HCT116 (cell line): Measurements from ENCODE around the gene EIF2S3B. TPM values are rescaled to one million over a fixed set of nuclear protein-coding genes. Genes with fewer than 3 reads are reported as not detected.
"Not testable (repeated sequence)": the region's sequence is repeated elsewhere in the genome, so short reads cannot be mapped to it uniquely, and the experiment has no call there.

Source experiments
- ATAC-seq: fragments of 200-7000 bp; cut with Tn5 transposase; 2 replicates; pipeline ENCODE4 v1.9.1; 2020; ENCODE audit warnings: mild to moderate bottlenecking, moderate library complexity
- BruUV-seq: library from RNA; stranded (reverse); fragments of 400-500 nt; replicated peaks from 2 replicates; lab custom pipeline; 2021; lab: Mats Ljungman, UMichigan
- CTCF ChIA-PET: fragments of 300-600 bp; sonication (Branson Sonifier 250); formaldehyde crosslinking; loops from one replicate; lab custom pipeline; 2021; ENCODE audit warnings: antibody characterized with exemption; lab: Charles Lee
- POLR2A ChIA-PET: fragments of 300-600, 350-600 bp; sonication (Branson Sonifier 250); formaldehyde crosslinking; loops from one replicate; lab custom pipeline; 2021; ENCODE audit warnings: antibody characterized with exemption; lab: Charles Lee
- RAD21 ChIA-PET, 2 experiments: fragments of 300-600 bp; sonication (Branson Sonifier 250); formaldehyde crosslinking; loops; one replicate each; lab custom pipeline; 2023; ENCODE audit warnings: low total read pairs in 2 of 2; ENCODE audit not compliant: uncharacterized antibody in 2 of 2, unreplicated experiment in 2 of 2, low non-redundant PET in 1 of 2; lab: Charles Lee
- DNase-seq: peaks from one replicate; pipeline ENCODE4 v3.0.0-alpha.2; 2010; ENCODE audit warnings: low read depth, low spot score
- H2AFZ ChIP-seq: fragments of 200-600 bp; shearing (Covaris generic), sonication (generic); 2 replicates; pipeline ENCODE4 v1.6.1; 2017; ENCODE audit warnings: low read depth, mixed run types, mixed read lengths, antibody characterized with exemption, low read length; ENCODE audit not compliant: poor library complexity, severe bottlenecking
- H3K27ac ChIP-seq: 2 replicates; pipeline ENCODE4 v1.5.1; 2012; ENCODE audit warnings: low read depth, low read length
- H3K27me3 ChIP-seq: fragments of 200-600 bp; sonication (generic); 2 replicates; pipeline ENCODE4 v1.6.1; 2016; ENCODE audit warnings: mixed run types, low read length, mixed read lengths; ENCODE audit not compliant: insufficient read depth
- H3K36me3 ChIP-seq, 2 experiments: fragments of 200-500 bp in 1 of 2; fragments of 200-600 bp in 1 of 2; sonication (Bioruptor generic) in 1 of 2; sonication (generic) in 1 of 2; 2 replicates each; pipeline versions ENCODE4 v1.5.1 to v1.6.1; 2014 to 2016; ENCODE audit warnings: low read length in 2 of 2, inconsistent platforms in 1 of 2, mixed read lengths in 1 of 2, mixed run types in 1 of 2; ENCODE audit not compliant: insufficient read depth in 2 of 2, control insufficient read depth in 1 of 2
- H3K4me1 ChIP-seq, 2 experiments: fragments of 200-600 bp in 1 of 2; sonication (generic) in 1 of 2; 2 replicates each; pipeline versions ENCODE4 v1.5.1 to v1.6.1; 2012 to 2017; ENCODE audit warnings: low read length in 2 of 2, inconsistent platforms in 1 of 2, mild to moderate bottlenecking in 1 of 2, mixed read lengths in 1 of 2, mixed run types in 1 of 2, moderate library complexity in 1 of 2; ENCODE audit not compliant: insufficient read depth in 2 of 2, control insufficient read depth in 1 of 2
- H3K4me2 ChIP-seq: fragments of 200-600 bp; sonication (generic); 2 replicates; pipeline ENCODE4 v1.6.1; 2017; ENCODE audit warnings: mixed run types, low read length, mixed read lengths
- H3K4me3 ChIP-seq, 2 experiments: fragments of 200-600 bp in 1 of 2; sonication (generic) in 1 of 2; replicated peaks in 1 of 2; 2 replicates each; pipeline ENCODE4 v1.5.1; 2011 to 2016; ENCODE audit warnings: low read length in 2 of 2, control low read depth in 1 of 2, low read depth in 1 of 2, mild to moderate bottlenecking in 1 of 2, mixed read lengths in 1 of 2, mixed run types in 1 of 2
- H3K79me2 ChIP-seq: fragments of 200-600 bp; sonication (generic); 2 replicates; pipeline ENCODE4 v1.6.1; 2017; ENCODE audit warnings: mild to moderate bottlenecking, mixed run types, low read length, moderate library complexity, mixed read lengths; ENCODE audit not compliant: insufficient read depth
- H3K9ac ChIP-seq: fragments of 200-600 bp; sonication (generic); 2 replicates; pipeline ENCODE4 v1.6.1; 2016; ENCODE audit warnings: low read length, mixed read lengths
- H3K9me2 ChIP-seq: fragments of 200-600 bp; sonication (generic), shearing (Covaris generic); 2 replicates; pipeline ENCODE4 v1.6.1; 2017; ENCODE audit warnings: mixed run types, mild to moderate bottlenecking, moderate library complexity; ENCODE audit not compliant: insufficient read depth
- H3K9me3 ChIP-seq, 2 experiments: fragments of 200-500 bp in 1 of 2; fragments of 200-600 bp in 1 of 2; sonication (Bioruptor generic) in 1 of 2; sonication (generic) in 1 of 2; 2 replicates each; pipeline ENCODE4 v1.6.1; 2014 to 2017; ENCODE audit warnings: low read length in 2 of 2, mixed read lengths in 2 of 2, inconsistent platforms in 1 of 2, low read depth in 1 of 2, mild to moderate bottlenecking in 1 of 2, mixed run types in 1 of 2, moderate library complexity in 1 of 2; ENCODE audit not compliant: control insufficient read depth in 1 of 2, insufficient read depth in 1 of 2
- H4K20me1 ChIP-seq: fragments of 200-600 bp; sonication (generic), shearing (Covaris generic); 2 replicates; pipeline ENCODE4 v1.6.1; 2017; ENCODE audit warnings: mixed run types, mild to moderate bottlenecking, moderate library complexity; ENCODE audit not compliant: insufficient read depth
- CEBPB ChIP-seq: IDR thresholded peaks from 2 replicates; pipeline ENCODE4 v1.6.1; 2012; ENCODE audit warnings: low read depth
- JUND ChIP-seq: IDR thresholded peaks from 2 replicates; pipeline ENCODE4 v1.6.1; 2012
- RAD21 ChIP-seq: IDR thresholded peaks from 2 replicates; pipeline ENCODE4 v1.6.1; 2012; ENCODE audit warnings: low read depth, mild to moderate bottlenecking
- intact Hi-C: fragments of 100-400 bp; cut with micrococcal nuclease; formaldehyde crosslinking; loops from 2 replicates; pipeline ENCODE4 v1.10.0; 2022
- total RNA-seq: library from RNA; stranded (reverse); gene quantifications from one replicate; pipeline ENCODE4 v1.2.1, GENCODE V29; 2021; ENCODE audit not compliant: unreplicated experiment
- TF ChIP-seq, protein P1 (sequence below): IDR thresholded peaks from 2 replicates; pipeline ENCODE4 v1.6.1; 2011; ENCODE audit warnings: mild to moderate bottlenecking, low read length, moderate library complexity; ENCODE audit not compliant: insufficient replicate concordance; ENCODE audit errors: extremely low read depth

The EIF2S3B gene
- total RNA-seq, 1 experiment from 2014 or later, result 1.0 TPM

DNA sequence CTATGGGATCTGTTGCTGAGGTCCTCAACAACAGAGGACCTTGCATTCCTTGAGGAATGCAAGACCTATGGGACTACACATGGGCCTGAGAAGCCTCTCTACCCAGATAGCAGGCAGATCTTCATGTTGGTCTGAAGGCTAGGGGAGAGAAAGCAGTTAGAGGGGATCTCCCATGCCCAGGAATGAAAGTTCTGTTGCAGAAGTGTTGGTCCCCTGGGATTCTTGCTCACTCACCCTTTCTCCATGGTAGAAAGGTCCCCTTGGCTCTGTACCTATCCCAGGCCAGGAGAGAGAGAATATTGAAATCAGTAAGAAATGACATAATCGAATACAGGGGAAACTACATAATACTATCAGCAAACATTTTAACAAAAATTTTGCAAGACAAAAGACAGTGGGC, 36.0 kb upstream of the EIF2S3B start:
- Histone ChIP-seq H3K36me3 (no peaks in the 10 kb centered on the region), H3K27me3 (no peaks in the 10 kb centered on the region), H3K4me3 (no peak overlapping the region), H3K4me1 (no peaks in the 10 kb centered on the region), H3K79me2 (no peaks in the 10 kb centered on the region), H3K9me3 (no peaks in the 10 kb centered on the region), H2AFZ (no peak overlapping the region), H3K9me2 (no peaks in the 10 kb centered on the region), H3K4me2 (no peak overlapping the region), H4K20me1 (no peaks in the 10 kb centered on the region), H3K9ac (no peak overlapping the region), H3K27ac (no peak overlapping the region)
- ChIA-PET POLR2A (no interaction called here), CTCF (no interaction called here), RAD21 (no interaction called here)
- BruUV-seq, result no TSS peak
- ATAC-seq (no peak), DNase-seq (no peak)
- intact Hi-C loops, result no loop called here
- TF ChIP-seq CEBPB, result no peak
- no peak for TF ChIP-seq JUND
- TF ChIP-seq, protein P1, sequence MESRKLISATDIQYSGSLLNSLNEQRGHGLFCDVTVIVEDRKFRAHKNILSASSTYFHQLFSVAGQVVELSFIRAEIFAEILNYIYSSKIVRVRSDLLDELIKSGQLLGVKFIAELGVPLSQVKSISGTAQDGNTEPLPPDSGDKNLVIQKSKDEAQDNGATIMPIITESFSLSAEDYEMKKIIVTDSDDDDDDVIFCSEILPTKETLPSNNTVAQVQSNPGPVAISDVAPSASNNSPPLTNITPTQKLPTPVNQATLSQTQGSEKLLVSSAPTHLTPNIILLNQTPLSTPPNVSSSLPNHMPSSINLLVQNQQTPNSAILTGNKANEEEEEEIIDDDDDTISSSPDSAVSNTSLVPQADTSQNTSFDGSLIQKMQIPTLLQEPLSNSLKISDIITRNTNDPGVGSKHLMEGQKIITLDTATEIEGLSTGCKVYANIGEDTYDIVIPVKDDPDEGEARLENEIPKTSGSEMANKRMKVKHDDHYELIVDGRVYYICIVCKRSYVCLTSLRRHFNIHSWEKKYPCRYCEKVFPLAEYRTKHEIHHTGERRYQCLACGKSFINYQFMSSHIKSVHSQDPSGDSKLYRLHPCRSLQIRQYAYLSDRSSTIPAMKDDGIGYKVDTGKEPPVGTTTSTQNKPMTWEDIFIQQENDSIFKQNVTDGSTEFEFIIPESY, result no peak
- TF ChIP-seq RAD21, result no peak

DNA sequence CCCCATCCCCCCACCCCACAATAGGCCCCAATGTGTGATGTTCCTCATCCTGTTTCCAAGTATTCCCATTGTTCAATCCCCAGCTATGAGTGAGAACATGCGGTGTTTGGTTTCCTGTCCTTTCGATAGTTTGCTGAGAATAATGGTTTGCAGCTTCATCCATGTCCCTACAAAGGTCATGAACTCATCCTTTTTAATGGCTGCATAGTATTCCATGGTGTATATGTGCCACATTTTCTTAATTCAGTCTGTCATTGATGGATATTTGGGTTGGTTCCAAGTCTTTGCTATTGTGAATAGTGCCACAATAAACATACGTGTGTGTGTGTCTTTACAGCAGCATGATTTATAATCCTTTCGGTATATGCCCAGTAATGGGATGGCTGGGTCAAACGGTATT, 32.9 kb upstream of the EIF2S3B start:
- POLR2A ChIA-PET, ATAC-seq, H3K4me2 ChIP-seq, H3K9me2 ChIP-seq, H3K4me3 ChIP-seq, H3K36me3 ChIP-seq, intact Hi-C loops, RAD21 ChIA-PET, H3K9ac ChIP-seq, H3K9me3 ChIP-seq, H3K27me3 ChIP-seq, CTCF ChIA-PET, H3K27ac ChIP-seq, H3K79me2 ChIP-seq, H3K4me1 ChIP-seq, DNase-seq, H4K20me1 ChIP-seq, H2AFZ ChIP-seq, BruUV-seq: not testable (repeated sequence)

DNA sequence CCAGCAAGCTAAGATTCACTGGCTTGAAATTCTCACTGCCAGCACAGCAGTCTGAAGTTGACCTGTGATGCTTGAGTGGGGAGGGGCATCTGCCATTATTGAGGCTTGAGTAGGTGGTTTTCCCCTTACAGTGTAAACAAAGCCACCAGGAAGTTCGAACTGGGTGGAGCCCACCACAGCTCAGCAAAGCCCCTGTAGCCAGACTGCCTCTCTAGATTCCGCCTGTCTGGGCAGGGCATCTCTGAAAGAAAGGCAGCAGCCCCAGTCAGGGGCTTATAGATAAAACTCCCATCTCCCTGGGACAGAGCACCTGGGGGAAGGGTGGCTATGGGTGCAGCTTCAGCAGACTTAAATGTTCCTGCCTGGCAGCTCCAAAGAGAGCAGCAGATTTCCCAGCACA, 23.8 kb upstream of the EIF2S3B start:
- RAD21 ChIA-PET, ATAC-seq: not testable (repeated sequence)

DNA sequence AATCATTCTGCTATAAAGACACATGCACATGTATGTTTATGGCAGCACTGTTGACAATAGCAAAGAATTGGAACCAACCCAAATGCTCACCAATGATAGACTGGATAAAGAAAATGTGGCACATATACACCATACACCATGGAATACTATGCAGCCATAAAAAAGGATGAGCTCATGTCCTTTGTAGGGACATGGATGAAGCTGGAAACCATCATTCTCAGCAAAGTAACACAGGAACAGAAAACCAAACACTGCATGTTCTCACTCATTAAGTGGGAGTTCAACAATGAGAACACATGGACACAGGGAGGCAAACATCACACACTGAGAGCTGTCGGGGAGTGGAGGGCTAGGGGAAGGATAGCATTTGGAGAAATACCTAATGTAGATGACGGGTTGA, 18.4 kb upstream of the EIF2S3B start:
- H3K4me1 ChIP-seq, H4K20me1 ChIP-seq, H2AFZ ChIP-seq, CTCF ChIA-PET, H3K36me3 ChIP-seq, RAD21 ChIA-PET, H3K27ac ChIP-seq, H3K79me2 ChIP-seq, DNase-seq, H3K27me3 ChIP-seq, POLR2A ChIA-PET, H3K4me3 ChIP-seq, H3K9me3 ChIP-seq, ATAC-seq, H3K9me2 ChIP-seq, H3K4me2 ChIP-seq, intact Hi-C loops, H3K9ac ChIP-seq, BruUV-seq: not testable (repeated sequence)

More for the DNA sequence above, 23.8 kb upstream of the EIF2S3B start:
- H3K79me2 ChIP-seq, H3K9me3 ChIP-seq, H2AFZ ChIP-seq, BruUV-seq, H3K9me2 ChIP-seq, H3K9ac ChIP-seq, H3K4me3 ChIP-seq, H3K4me2 ChIP-seq, intact Hi-C loops, H3K36me3 ChIP-seq, H4K20me1 ChIP-seq, H3K27ac ChIP-seq, CTCF ChIA-PET, H3K4me1 ChIP-seq, DNase-seq, H3K27me3 ChIP-seq, POLR2A ChIA-PET: not testable (repeated sequence)
